ENCODE measurements around the gene RFX1.

DNA sequence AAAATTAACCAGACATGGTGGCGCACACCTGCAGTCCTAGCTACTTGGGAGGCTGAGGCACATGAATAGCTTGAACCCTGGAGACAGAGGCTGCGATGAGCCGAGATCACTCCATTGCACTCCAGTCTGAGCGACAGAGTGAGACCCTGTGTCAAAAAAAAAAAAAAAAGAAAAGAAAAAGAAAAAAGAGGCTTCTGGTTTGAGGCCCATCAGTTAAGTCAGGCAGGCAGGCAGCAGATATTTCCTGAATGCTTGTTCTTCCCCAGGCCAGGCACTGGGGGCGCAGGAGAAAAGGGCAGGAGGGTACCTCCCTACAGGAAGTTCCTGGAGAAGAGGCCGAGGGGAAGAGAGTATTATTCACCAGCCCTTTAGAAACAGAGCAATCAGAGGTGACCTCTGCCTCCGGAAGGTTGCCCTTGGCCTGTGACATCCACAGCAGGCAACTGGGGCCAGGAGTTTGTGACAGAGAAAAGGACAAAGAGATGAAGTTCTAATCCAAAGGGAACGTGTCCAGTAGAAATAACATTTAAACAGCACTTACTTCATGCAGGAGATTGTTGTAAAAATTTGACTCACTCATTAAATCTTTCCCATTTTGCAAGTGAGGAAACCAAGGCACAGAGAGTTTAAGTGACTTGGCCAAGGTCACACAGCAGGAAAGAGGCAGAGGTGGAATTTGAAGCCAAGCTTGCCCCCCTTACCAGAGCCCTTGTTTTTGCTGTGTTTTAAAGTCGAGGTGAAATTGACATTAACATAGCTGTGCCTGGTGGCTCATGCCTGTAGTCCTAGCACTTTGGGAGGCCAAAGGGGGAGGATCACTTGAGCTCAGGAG lies 17.5 kb upstream of the RFX1 start:
- TF ChIP-seq, protein P1, sequence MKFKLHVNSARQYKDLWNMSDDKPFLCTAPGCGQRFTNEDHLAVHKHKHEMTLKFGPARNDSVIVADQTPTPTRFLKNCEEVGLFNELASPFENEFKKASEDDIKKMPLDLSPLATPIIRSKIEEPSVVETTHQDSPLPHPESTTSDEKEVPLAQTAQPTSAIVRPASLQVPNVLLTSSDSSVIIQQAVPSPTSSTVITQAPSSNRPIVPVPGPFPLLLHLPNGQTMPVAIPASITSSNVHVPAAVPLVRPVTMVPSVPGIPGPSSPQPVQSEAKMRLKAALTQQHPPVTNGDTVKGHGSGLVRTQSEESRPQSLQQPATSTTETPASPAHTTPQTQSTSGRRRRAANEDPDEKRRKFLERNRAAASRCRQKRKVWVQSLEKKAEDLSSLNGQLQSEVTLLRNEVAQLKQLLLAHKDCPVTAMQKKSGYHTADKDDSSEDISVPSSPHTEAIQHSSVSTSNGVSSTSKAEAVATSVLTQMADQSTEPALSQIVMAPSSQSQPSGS (tag by site-specific recombination; IDR thresholded peaks at IDR 0.05; ENCODE audit: low read depth): no peak
- TF ChIP-seq, protein P2, sequence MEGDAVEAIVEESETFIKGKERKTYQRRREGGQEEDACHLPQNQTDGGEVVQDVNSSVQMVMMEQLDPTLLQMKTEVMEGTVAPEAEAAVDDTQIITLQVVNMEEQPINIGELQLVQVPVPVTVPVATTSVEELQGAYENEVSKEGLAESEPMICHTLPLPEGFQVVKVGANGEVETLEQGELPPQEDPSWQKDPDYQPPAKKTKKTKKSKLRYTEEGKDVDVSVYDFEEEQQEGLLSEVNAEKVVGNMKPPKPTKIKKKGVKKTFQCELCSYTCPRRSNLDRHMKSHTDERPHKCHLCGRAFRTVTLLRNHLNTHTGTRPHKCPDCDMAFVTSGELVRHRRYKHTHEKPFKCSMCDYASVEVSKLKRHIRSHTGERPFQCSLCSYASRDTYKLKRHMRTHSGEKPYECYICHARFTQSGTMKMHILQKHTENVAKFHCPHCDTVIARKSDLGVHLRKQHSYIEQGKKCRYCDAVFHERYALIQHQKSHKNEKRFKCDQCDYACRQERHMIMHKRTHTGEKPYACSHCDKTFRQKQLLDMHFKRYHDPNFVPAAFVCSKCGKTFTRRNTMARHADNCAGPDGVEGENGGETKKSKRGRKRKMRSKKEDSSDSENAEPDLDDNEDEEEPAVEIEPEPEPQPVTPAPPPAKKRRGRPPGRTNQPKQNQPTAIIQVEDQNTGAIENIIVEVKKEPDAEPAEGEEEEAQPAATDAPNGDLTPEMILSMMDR (tag by site-specific recombination; IDR thresholded peaks at IDR 0.05): peak; percentile 66
- TF ChIP-seq ZFP3 (tag by site-specific recombination; IDR thresholded peaks at IDR 0.05; ENCODE audit: low read depth) (no peak), ZNF37A (tag by site-specific recombination; IDR thresholded peaks at IDR 0.05) (no peak), ZNF184 (tag by site-specific recombination; IDR thresholded peaks at IDR 0.05) (no peak), ZNF555 (tag by site-specific recombination; conservative IDR thresholded peaks at IDR 0.05) (no peak), ZNF561 (tag by site-specific recombination; IDR thresholded peaks at IDR 0.05; ENCODE audit: borderline replicate concordance) (no peak), ZFP37 (tag by site-specific recombination; IDR thresholded peaks at IDR 0.05) (no peak), YY1 (tag by site-specific recombination; IDR thresholded peaks at IDR 0.05) (no peak), ZFP41 (tag by site-specific recombination; IDR thresholded peaks at IDR 0.05; ENCODE audit: borderline replicate concordance) (no peak), ZNF10 (tag by site-specific recombination; IDR thresholded peaks at IDR 0.05) (no peak)
- TF ChIP-seq, protein P3, sequence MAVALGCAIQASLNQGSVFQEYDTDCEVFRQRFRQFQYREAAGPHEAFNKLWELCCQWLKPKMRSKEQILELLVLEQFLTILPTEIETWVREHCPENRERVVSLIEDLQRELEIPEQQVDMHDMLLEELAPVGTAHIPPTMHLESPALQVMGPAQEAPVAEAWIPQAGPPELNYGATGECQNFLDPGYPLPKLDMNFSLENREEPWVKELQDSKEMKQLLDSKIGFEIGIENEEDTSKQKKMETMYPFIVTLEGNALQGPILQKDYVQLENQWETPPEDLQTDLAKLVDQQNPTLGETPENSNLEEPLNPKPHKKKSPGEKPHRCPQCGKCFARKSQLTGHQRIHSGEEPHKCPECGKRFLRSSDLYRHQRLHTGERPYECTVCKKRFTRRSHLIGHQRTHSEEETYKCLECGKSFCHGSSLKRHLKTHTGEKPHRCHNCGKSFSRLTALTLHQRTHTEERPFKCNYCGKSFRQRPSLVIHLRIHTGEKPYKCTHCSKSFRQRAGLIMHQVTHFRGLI (tag by site-specific recombination; IDR thresholded peaks at IDR 0.05): no peak
- TF ChIP-seq, protein P4, sequence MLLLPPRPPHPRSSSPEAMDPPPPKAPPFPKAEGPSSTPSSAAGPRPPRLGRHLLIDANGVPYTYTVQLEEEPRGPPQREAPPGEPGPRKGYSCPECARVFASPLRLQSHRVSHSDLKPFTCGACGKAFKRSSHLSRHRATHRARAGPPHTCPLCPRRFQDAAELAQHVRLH (tag by site-specific recombination; IDR thresholded peaks at IDR 0.05): peak; percentile 74
- TF ChIP-seq, protein P5, sequence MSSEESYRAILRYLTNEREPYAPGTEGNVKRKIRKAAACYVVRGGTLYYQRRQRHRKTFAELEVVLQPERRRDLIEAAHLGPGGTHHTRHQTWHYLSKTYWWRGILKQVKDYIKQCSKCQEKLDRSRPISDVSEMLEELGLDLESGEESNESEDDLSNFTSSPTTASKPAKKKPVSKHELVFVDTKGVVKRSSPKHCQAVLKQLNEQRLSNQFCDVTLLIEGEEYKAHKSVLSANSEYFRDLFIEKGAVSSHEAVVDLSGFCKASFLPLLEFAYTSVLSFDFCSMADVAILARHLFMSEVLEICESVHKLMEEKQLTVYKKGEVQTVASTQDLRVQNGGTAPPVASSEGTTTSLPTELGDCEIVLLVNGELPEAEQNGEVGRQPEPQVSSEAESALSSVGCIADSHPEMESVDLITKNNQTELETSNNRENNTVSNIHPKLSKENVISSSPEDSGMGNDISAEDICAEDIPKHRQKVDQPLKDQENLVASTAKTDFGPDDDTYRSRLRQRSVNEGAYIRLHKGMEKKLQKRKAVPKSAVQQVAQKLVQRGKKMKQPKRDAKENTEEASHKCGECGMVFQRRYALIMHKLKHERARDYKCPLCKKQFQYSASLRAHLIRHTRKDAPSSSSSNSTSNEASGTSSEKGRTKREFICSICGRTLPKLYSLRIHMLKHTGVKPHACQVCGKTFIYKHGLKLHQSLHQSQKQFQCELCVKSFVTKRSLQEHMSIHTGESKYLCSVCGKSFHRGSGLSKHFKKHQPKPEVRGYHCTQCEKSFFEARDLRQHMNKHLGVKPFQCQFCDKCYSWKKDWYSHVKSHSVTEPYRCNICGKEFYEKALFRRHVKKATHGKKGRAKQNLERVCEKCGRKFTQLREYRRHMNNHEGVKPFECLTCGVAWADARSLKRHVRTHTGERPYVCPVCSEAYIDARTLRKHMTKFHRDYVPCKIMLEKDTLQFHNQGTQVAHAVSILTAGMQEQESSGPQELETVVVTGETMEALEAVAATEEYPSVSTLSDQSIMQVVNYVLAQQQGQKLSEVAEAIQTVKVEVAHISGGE (tag by site-specific recombination; conservative IDR thresholded peaks at IDR 0.05; ENCODE audit: low read depth): no peak
